Esophagus (tissue), 2 donors: ENCODE measurements around the gene CACNA2D1. TPM values are rescaled to one million over a fixed set of nuclear protein-coding genes. Genes with fewer than 3 reads are reported as not detected.
"Not testable (repeated sequence)": the region's sequence is repeated elsewhere in the genome, so short reads cannot be mapped to it uniquely, and the experiment has no call there.

ENCODE experiments used
- H3K27ac ChIP-seq, 2 donors: one replicate each; pipeline ENCODE4 v1.5.1; 2013; ENCODE audit warnings: low read depth in 2 of 2, mild to moderate bottlenecking in 2 of 2, inconsistent platforms in 1 of 2, low read length in 1 of 2, moderate library complexity in 1 of 2
- H3K27me3 ChIP-seq, 2 donors: one replicate each; pipeline ENCODE4 v1.6.1; 2013; ENCODE audit warnings: low read length in 2 of 2, control low read depth in 1 of 2, mild to moderate bottlenecking in 1 of 2; ENCODE audit not compliant: insufficient read depth in 2 of 2, control insufficient read depth in 1 of 2
- H3K36me3 ChIP-seq, 2 donors: one replicate each; pipeline ENCODE4 v1.6.1; 2013; ENCODE audit warnings: low read length in 1 of 2; ENCODE audit not compliant: control insufficient read depth in 2 of 2, insufficient read depth in 2 of 2
- H3K4me1 ChIP-seq, 2 donors: one replicate each; pipeline ENCODE4 v1.6.1; 2013; ENCODE audit warnings: low read length in 1 of 2; ENCODE audit not compliant: control insufficient read depth in 2 of 2, insufficient read depth in 2 of 2
- H3K4me3 ChIP-seq, 2 donors: one replicate each; pipeline ENCODE4 v1.5.1; 2013; ENCODE audit warnings: low read length in 2 of 2, mild to moderate bottlenecking in 2 of 2, low read depth in 1 of 2, moderate library complexity in 1 of 2
- H3K9me3 ChIP-seq, 2 donors: one replicate each; pipeline ENCODE4 v1.6.1; 2013; ENCODE audit warnings: mild to moderate bottlenecking in 2 of 2, low read depth in 1 of 2, low read length in 1 of 2, moderate library complexity in 1 of 2; ENCODE audit not compliant: control insufficient read depth in 2 of 2, insufficient read depth in 1 of 2
- WGBS, 2 donors: extraction: QIAGEN DNeasy Blood & Tissue Kit; methylation state at CpG; one replicate each; pipeline ENCODE4 v1.1.7; 2013; 5-methylcytosine and 5-hydroxymethylcytosine counted together
- polyA plus RNA-seq, 2 donors: library from polyadenylated mRNA; stranded (reverse); fragments of 200-250 nt; gene quantifications; one replicate each; pipeline ENCODE4 v1.2.3, GENCODE V29; 2013
- donor health status: healthy with polysubstance abuse.
- donor health status: Bipolar disorder and iron deficiency.

Gene CACNA2D1
- polyA plus RNA-seq, 2 donors, result 0.90 to 1.3 TPM

- H3K27ac ChIP-seq, result no peak overlapping the region
- WGBS, 2 donors, result 72 to 86% methylated on average over 5 of the region's 5 CpGs
- no peaks in the 10 kb centered on the region for H3K4me1 ChIP-seq
- H3K4me3 ChIP-seq, result no peak overlapping the region
- no peaks in the 10 kb centered on the region for H3K27me3 ChIP-seq
- no peaks in the 10 kb centered on the region for H3K36me3 ChIP-seq
- no peaks in the 10 kb centered on the region for H3K9me3 ChIP-seq
Measured at GRCh38 chr7:82404094-82404493, 39.5 kb downstream of the CACNA2D1 start.

GRCh38 chr7:82397879-82398524 is 45.6 kb downstream of the CACNA2D1 start:
- H3K27me3 ChIP-seq, result no peaks in the 10 kb centered on the region
- H3K4me1 ChIP-seq, result no peaks in the 10 kb centered on the region
- no peaks in the 10 kb centered on the region for H3K36me3 ChIP-seq
- H3K27ac ChIP-seq, result no peak overlapping the region
- WGBS, 2 donors, result 62 to 71% methylated on average over 1 of the region's 1 CpG
- H3K9me3 ChIP-seq, result no peaks in the 10 kb centered on the region
- H3K4me3 ChIP-seq, result no peak overlapping the region

- no peaks in the 10 kb centered on the region for H3K27me3 ChIP-seq
- no peaks in the 10 kb centered on the region for H3K9me3 ChIP-seq
- H3K4me1 ChIP-seq, result no peaks in the 10 kb centered on the region
- no peak overlapping the region for H3K4me3 ChIP-seq
- no peak overlapping the region for H3K27ac ChIP-seq
- 84 to 94% methylated on average over 1 of the region's 1 CpG for WGBS, 2 donors
- no peaks in the 10 kb centered on the region for H3K36me3 ChIP-seq
Measured at GRCh38 chr7:82396343-82396742, 47.2 kb downstream of the CACNA2D1 start.

- no peak overlapping the region for H3K27ac ChIP-seq
- WGBS, 2 donors, result 92 to 97% methylated on average over 4 of the region's 4 CpGs
Measured at GRCh38 chr7:82395147-82395546, 48.4 kb downstream of the CACNA2D1 start.

GRCh38 chr7:82393840-82394220 is 49.7 kb downstream of the CACNA2D1 start:
- Histone ChIP-seq H3K4me3 (no peak overlapping the region), H3K27ac (no peak overlapping the region), H3K27me3 (no peaks in the 10 kb centered on the region), H3K4me1 (no peaks in the 10 kb centered on the region), H3K9me3 (no peaks in the 10 kb centered on the region), H3K36me3 (no peaks in the 10 kb centered on the region)
- 85 to 90% methylated on average over 2 of the region's 2 CpGs for WGBS, 2 donors

More at GRCh38 chr7:82395147-82395546, 48.4 kb downstream of the CACNA2D1 start:
- no peaks in the 10 kb centered on the region for H3K27me3 ChIP-seq
- H3K4me3 ChIP-seq, result no peak overlapping the region
- H3K9me3 ChIP-seq, result no peaks in the 10 kb centered on the region
- no peaks in the 10 kb centered on the region for H3K4me1 ChIP-seq
- no peaks in the 10 kb centered on the region for H3K36me3 ChIP-seq

GRCh38 chr7:82393076-82393839 is 50.3 kb downstream of the CACNA2D1 start:
- WGBS, 2 donors, result 75 to 81% methylated on average over 4 of the region's 4 CpGs
- no peak overlapping the region for H3K4me3 ChIP-seq
- H3K4me1 ChIP-seq, result no peaks in the 10 kb centered on the region
- no peaks in the 10 kb centered on the region for H3K27me3 ChIP-seq
- H3K9me3 ChIP-seq, result no peaks in the 10 kb centered on the region
- no peaks in the 10 kb centered on the region for H3K36me3 ChIP-seq
- H3K27ac ChIP-seq, result no peak overlapping the region

- Histone ChIP-seq H3K4me1 (no peaks in the 10 kb centered on the region), H3K27ac (no peak overlapping the region), H3K36me3 (no peaks in the 10 kb centered on the region), H3K4me3 (no peak overlapping the region), H3K9me3 (no peaks in the 10 kb centered on the region), H3K27me3 (no peaks in the 10 kb centered on the region)
Measured at GRCh38 chr7:82390936-82391335, 52.6 kb downstream of the CACNA2D1 start.

- no peak overlapping the region for H3K27ac ChIP-seq
- H3K36me3 ChIP-seq, result no peaks in the 10 kb centered on the region
- H3K27me3 ChIP-seq, result no peaks in the 10 kb centered on the region
- H3K4me3 ChIP-seq, result no peak overlapping the region
- WGBS, 2 donors, result 80 to 87% methylated on average over 3 of the region's 3 CpGs
- no peaks in the 10 kb centered on the region for H3K9me3 ChIP-seq
- no peaks in the 10 kb centered on the region for H3K4me1 ChIP-seq
Measured at GRCh38 chr7:82389876-82390275, 53.7 kb downstream of the CACNA2D1 start.

- no peak overlapping the region for H3K4me3 ChIP-seq
- H3K27ac ChIP-seq, result no peak overlapping the region
- H3K9me3 ChIP-seq, result no peaks in the 10 kb centered on the region
- H3K4me1 ChIP-seq, result no peaks in the 10 kb centered on the region
- H3K27me3 ChIP-seq, result no peaks in the 10 kb centered on the region
- H3K36me3 ChIP-seq, result no peaks in the 10 kb centered on the region
- WGBS, 2 donors, result 56 to 71% methylated on average over 2 of the region's 2 CpGs
Measured at GRCh38 chr7:82388138-82388537, 55.4 kb downstream of the CACNA2D1 start.

- H3K4me3 ChIP-seq, H3K4me1 ChIP-seq, H3K27me3 ChIP-seq, H3K36me3 ChIP-seq, H3K27ac ChIP-seq, H3K9me3 ChIP-seq: not testable (repeated sequence)
- 97% methylated on average over 6 of the region's 6 CpGs for WGBS, 2 donors
Measured at GRCh38 chr7:82386571-82386970, 57.0 kb downstream of the CACNA2D1 start.
